GM18505 (cell line): ENCODE results near the gene TMEM116.
A peak's percentile ranks its signal among the peaks of the same experiment; 100 is the strongest.
"Not testable (repeated sequence)": the region's sequence is repeated elsewhere in the genome, so short reads cannot be mapped to it uniquely, and the experiment has no call there.

Experiments
- ATAC-seq: cut with Tn5 transposase; IDR thresholded peaks from one replicate; pipeline ENCODE4 v1.9.1; 2021; ENCODE audit not compliant: unreplicated experiment
- POLR2A ChIP-seq: IDR thresholded peaks from 4 replicates; pipeline ENCODE4 v1.6.1; 2011; ENCODE audit warnings: borderline replicate concordance; ENCODE audit not compliant: insufficient read depth, insufficient read length; ENCODE audit errors: extremely low read depth

Gene TMEM116

DNA sequence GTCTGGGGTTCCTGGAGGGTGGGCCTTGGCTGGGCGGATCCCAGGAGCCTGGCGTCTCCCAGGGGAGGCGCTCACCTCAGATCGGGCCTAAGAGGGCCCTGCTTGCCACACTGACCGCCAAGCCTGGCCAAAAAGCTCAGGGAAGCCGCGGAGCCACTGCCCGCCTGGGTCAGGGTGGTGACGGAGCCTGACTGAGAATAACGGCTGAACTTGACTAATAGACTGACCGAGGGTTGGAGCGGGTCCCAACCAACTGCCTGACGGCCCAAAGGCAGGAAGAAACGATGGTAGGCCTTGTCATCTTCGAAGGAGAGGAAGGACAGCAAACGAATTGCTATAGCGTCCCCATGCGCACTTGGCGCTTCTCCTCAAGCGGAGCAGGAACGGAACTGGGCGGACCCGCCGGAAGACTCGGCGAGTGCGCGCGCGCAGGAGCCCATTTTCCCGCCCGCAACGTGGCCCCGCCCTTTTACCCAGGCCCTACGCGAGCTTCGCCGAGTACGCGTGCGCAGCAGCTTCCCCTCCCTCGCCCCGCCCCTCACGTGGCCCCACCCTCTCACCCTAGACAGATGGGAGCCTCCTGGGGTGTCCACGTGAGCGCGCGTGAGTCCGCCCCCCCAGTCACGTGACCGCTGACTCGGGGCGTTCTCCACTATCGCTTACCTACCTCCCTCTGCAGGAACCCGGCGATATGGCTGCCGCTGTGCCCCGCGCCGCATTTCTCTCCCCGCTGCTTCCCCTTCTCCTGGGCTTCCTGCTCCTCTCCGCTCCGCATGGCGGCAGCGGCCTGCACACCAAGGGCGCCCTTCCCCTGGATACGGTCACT is at the start of gene TMEM116, which contains the start of gene ERP29:
Gene TMEM116, minus strand, starts transcription at position 391 of the 826 bp plus-strand sequence. CDS start 7,895 bp downstream, outside the sequence.
Gene ERP29, plus strand, starts transcription at position 652 of the 826 bp plus-strand sequence. Its CDS starts 40 bp downstream, at position 692.
- peak; percentile 72 for ATAC-seq
- TF ChIP-seq POLR2A: peak; percentile 97

DNA sequence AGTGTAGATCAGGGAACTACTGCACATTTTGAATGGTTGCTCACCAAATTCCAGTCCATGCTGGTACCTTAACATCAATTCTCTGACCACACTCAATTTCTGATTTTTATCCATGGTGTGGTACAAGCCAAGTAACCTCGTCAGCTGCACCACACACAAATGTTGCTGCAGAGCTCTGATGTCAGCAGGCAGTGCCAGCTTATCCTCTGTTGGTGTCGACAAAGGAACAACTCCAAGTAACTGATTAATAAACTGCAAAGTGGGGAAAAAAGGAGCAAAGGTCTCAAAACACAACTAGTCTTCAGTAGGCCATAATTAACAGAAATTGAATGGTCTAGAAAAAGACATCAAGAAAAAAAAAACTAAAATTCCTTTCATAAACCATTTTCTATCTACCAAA is 48.2 kb upstream of the TMEM116 start:
- no peak for TF ChIP-seq POLR2A
- ATAC-seq: no peak

DNA sequence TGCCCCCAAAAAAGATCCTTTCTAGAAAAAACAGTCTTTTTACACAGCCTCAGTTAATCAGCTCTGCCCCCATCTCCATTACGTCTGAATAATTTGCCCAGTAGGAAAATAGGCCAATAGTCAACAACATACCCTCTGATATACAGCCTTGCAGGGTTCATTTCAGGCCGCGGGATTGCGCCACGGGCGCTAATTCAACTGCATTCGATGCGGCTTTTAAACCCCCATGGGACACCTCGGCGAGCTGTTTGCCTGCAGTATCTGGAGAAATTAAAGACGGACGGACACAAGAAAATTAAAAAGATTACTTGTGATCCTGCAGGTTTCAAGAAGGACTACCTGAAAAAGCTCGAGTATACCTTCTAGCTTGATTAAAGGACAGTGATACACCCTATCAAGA is 36.4 kb upstream of the TMEM116 start:
- TF ChIP-seq POLR2A: no peak
- ATAC-seq: no peak

DNA sequence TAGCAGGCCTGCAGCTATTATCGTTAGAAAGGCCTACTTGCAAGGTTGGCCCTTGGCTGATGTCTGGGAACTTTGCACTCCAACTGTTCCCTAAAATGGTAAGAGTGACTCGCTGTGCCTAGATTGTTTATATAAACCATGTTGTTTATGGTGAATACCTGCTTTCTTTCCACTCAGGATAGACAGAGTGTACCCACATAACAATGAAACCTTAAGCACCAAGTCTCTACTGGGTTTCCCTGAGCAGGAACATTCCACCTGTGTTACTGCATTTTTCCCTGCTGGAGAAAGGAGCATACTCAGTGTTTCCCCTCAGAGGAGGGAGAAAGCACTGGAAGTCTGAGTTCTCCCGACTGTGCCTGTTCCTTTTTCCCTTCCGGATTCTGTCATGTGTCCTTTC is 33.0 kb upstream of the TMEM116 start:
- no peak for ATAC-seq
- no peak for TF ChIP-seq POLR2A

DNA sequence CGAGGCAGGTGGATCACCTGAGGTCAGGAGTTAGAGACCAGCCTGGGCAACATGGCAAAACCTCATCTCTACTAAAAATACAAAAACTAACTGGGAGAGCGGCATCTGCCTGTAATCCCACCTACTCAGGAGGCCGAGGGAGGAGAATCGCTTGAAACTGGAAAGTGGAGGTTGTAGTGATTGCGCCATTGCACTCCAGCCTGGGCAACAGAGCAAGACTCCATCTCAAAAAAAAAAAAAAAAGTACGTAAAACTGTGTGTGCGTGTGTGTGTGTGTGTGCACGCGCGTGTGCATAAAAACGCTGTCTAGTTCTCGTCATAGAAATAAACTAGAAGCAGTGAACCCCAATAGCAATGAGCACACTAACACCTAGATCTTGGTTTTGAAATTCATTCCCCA is 23.6 kb upstream of the TMEM116 start:
- ATAC-seq: not testable (repeated sequence)

DNA sequence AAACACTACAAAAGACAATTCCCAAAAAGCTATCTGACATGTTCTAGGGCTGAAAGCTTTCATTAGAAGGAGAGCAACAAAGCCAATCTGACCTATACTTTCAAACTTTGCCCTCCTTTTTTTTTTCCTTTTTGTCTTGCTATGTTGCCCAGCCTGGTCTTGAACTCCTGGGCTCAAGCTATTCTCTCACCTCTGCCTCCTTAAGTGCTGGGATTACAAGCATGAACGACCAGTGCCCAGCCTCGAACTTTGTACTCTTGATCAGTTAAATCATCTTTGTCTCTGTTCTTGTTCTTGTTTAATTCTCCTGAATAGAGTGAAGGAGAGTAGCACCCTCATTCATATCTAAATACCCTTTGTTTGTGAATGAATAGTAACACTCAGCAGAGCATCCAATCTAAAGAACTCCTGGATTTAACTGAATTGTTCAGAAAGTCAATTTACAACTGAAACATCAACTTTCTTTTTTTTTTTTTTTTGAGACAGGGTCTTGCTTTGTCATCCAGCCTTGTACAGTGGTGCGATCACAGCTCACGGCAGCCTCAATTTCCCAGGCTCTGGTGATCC is 22.3 kb upstream of the TMEM116 start:
- ATAC-seq: no peak

DNA sequence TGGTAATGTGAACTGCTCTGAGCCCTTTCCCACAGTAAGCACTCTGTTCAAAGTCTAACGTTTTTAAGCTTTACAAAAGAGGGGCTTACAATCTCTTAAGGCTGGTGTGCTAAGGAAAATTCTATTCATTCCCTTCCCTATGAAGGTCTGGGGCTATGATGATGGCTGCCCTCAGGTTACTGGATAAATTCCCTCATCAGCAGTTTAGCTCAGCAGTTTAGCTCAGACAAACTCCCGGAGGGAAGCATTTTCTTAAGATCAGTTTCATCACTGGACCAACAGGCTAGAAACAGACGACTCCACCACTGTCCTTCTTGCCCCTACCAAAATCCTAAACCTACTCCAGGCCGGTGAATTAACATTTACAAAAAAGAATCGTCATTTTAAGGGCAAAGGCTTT is 19.3 kb upstream of the TMEM116 start:
- ATAC-seq: no peak
- no peak for TF ChIP-seq POLR2A

More for the DNA sequence above, 22.3 kb upstream of the TMEM116 start:
- no peak for TF ChIP-seq POLR2A

DNA sequence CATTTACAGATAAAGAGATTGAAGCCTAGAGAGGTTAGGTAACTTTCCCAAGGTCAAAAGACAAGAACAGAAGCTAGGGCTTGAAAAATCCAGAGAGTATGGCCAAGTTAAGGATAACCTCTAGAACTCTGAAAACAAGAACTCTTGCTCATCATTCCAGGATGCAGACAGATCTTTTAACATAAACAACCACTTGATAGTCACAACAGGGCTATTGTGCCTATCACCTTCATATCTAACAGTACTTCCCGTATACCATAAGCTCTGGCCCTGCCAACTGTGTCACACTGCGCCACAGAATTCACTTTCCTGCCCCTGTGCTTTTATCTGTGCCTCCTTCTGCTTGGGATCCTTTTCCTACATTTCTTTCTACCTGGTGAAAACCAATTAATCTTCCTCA is 18.5 kb upstream of the TMEM116 start:
- TF ChIP-seq POLR2A: no peak
- no peak for ATAC-seq

DNA sequence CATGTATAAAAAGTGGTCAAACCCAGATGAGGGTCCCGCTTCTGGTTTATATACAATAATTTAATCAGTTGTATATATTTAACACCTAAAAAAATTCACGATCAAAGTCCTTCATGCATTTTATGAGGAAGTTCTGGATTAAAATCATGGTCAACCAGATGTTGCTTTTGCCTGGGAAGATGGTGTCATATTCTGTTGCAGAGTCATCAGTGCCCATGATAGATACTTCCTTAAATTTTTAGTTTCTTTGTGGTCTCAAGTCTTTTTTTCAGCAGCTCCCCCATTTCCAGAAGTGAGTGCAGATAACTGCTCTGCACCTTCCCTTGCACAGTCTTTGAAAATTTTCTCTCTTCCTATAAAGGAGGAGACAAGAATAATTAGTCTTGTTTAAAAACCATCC is 16.3 kb upstream of the TMEM116 start:
- TF ChIP-seq POLR2A: no peak
- no peak for ATAC-seq

DNA sequence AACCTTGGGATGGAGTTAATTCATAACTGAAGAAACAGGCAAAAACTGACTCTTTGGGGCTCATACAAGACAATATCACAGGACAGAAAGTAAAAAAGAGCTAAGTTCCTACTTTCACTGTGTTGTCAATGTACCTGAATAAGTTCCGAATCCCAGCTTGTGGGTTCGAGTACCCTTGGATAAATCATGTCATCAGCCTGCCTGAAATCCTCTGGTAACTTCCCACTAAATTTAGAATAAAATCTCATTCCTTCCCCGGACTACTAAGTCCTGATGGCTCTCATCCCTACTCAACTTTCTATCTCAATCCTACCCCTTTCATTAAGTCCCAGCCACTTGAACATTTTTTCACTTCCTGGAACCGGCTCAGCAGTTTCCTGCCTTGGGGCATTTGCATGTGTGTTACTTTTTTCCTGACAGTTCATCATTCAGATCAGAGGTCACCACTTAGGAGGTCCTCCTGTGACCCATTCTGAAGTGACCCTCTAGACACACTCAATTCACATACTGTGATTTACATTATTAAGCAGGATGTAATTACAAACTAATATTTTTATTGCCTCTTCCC is 12.9 kb upstream of the TMEM116 start:
- TF ChIP-seq POLR2A: no peak
- no peak for ATAC-seq

DNA sequence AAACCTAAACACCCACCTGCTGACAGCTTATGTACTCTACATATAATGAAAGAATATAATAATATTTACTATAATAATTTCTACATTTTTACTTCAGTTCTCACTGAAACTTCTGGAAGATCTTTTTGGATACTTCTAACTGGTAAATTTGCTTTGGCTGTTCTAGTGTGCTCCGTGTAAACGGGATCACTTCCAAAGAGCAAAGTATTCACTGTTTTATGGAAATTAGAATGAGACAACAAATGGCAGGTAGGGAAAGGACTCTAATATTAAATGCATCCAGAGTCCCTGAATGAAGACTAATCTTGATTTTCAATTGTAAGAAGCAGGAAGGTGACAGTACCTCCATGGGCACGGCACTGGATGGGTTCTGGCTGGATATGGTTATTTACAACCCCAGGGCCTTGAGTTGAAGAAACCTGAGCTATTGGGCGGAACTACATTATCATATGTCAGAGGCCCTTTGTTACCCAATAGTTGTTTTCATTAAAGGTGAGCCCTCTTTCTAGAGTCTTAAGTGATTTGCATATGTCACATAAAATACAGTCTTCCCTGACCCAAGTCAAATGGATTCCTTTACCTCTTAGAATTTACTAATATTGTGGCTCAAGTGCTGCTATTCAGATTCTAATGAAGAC is 10.9 kb upstream of the TMEM116 start:
- TF ChIP-seq POLR2A: no peak

DNA sequence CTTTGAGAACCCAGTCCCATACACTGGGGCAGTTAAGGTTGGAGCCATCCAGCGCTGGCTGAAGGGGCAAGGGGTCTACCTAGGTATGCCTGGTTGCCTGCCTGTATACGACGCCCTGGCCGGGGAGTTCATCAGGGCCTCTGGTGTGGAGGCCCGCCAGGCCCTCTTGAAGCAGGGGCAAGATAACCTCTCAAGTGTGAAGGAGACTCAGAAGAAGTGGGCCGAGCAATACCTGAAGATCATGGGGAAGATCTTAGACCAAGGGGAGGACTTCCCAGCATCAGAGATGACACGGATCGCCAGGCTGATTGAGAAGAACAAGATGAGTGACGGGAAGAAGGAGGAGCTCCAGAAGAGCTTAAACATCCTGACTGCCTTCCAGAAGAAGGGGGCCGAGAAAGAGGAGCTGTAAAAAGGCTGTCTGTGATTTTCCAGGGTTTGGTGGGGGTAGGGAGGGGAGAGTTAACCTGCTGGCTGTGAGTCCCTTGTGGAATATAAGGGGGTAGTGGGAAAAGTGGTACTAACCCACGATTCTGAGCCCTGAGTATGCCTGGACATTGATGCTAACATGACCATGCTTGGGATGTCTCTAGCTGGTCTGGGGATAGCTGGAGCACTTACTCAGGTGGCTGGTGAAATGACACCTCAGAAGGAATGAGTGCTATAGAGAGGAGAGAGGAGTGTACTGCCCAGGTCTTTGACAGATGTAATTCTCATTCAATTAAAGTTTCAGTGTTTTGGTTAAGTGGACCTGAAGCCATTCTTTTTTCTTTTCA is 9.5 kb upstream of the TMEM116 start:
- no peak for TF ChIP-seq POLR2A
- no peak for ATAC-seq

More for the DNA sequence above, 10.9 kb upstream of the TMEM116 start:
- ATAC-seq: no peak

DNA sequence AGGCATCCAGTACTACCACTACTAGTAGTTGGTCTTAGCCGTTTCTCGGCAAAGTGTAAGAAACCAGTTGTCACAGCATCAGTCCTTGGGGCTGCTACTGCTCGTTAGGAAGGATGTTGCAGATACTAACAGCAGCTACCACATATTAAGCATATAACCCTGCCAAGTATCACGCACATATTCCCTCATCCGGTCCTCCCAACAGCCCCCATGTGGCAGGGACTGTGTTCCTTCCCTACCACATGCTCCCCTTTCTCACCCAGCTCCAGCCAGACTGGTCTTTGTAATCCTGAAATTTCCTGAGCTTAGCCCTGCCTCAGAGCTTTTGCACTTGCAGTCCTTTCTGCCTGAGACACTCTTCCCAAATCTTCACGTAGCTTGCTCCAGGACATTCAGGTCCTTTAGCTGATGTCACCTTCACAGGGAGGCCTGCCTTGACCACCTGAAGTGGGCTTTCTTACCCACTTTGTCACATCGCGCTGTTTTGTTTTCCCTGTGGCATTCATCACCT is 8.0 kb upstream of the TMEM116 start:
- no peak for TF ChIP-seq POLR2A
- ATAC-seq: no peak

DNA sequence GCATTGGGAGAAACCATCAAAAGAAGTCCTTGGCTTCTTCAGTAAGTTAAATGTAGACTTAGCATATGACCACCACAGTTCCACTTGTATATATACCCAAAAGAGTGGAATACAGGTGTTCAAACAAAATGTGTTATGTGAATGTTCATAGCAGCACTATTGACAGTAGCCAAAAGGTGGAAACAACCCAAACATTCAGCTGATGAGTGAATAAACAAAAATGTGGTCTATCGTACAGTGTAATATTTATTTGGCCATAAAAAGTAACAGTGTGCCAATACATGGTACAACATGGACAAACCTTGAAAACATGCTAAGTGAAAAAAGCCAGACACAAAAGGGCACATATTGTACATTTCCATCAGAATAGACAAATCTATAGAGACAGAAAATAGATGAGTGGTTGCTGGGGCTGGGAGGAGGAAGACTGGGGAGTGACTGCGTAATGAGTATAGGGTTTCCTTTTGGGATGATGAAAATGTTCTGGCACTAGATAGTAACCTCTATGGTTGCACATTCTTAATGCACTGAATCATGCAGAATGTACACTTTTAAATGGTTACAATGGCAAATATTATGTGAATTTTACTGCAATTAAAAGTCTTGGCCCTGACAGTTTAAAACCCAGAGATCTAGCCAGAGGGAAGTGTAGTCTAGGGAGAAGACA is 5.7 kb upstream of the TMEM116 start:
- no peak for ATAC-seq
- no peak for TF ChIP-seq POLR2A
